Fibroblast of lung (primary cell): ENCODE measurements around the gene MAP3K10. TPM values are rescaled to one million over a fixed set of nuclear protein-coding genes. Genes with fewer than 3 reads are reported as not detected.

Experiments used
- DNase-seq, 2 donors: peaks; one replicate each; pipeline versions ENCODE4 v3.0.0 to v3.0.0-alpha.2; 2010; ENCODE audit warnings: low read depth in 2 of 2
- H2AFZ ChIP-seq: 2 replicates; pipeline ENCODE4 v1.5.1; 2012; ENCODE audit warnings: low read length, control low read depth, inconsistent platforms
- H3K27ac ChIP-seq: 2 replicates; pipeline ENCODE4 v1.5.1; 2011; ENCODE audit warnings: low read length, control low read depth; ENCODE audit not compliant: insufficient read depth
- H3K27me3 ChIP-seq: 2 replicates; pipeline ENCODE4 v1.5.1; 2011; ENCODE audit warnings: mild to moderate bottlenecking, low read length; ENCODE audit not compliant: control insufficient read depth, insufficient read depth
- H3K36me3 ChIP-seq: 2 replicates; pipeline ENCODE4 v1.5.1; 2011; ENCODE audit warnings: low read length; ENCODE audit not compliant: control insufficient read depth, insufficient read depth
- H3K4me1 ChIP-seq: 2 replicates; pipeline ENCODE4 v1.5.1; 2011; ENCODE audit warnings: low read length; ENCODE audit not compliant: control insufficient read depth, insufficient read depth; ENCODE audit errors: extremely low read depth
- H3K4me2 ChIP-seq: 2 replicates; pipeline ENCODE4 v1.5.1; 2011; ENCODE audit warnings: low read length, control low read depth; ENCODE audit not compliant: insufficient read depth; ENCODE audit errors: extremely low read depth
- H3K4me3 ChIP-seq, 4 experiments: fragments of 200-600 bp in 1 of 4; sonication (generic) in 1 of 4; replicated peaks in 1 of 4; 2 replicates each; pipeline ENCODE4 v1.5.1; 2011 to 2016; ENCODE audit warnings: low read length in 4 of 4, low read depth in 3 of 4, mild to moderate bottlenecking in 3 of 4, control low read depth in 2 of 4, inconsistent platforms in 1 of 4, mixed read lengths in 1 of 4; ENCODE audit not compliant: insufficient read depth in 1 of 4; ENCODE audit errors: control extremely low read depth in 1 of 4
- H3K79me2 ChIP-seq: 2 replicates; pipeline ENCODE4 v1.5.1; 2012; ENCODE audit warnings: mild to moderate bottlenecking, low read length, inconsistent platforms; ENCODE audit not compliant: control insufficient read depth, insufficient read depth
- H3K9ac ChIP-seq: 2 replicates; pipeline ENCODE4 v1.5.1; 2011; ENCODE audit warnings: mild to moderate bottlenecking, low read length, control low read depth; ENCODE audit not compliant: insufficient read depth
- H3K9me3 ChIP-seq: 2 replicates; pipeline ENCODE4 v1.5.1; 2012; ENCODE audit warnings: low read depth, low read length; ENCODE audit not compliant: control insufficient read depth, insufficient read depth
- H4K20me1 ChIP-seq: 2 replicates; pipeline ENCODE4 v1.5.1; 2011; ENCODE audit warnings: low read length; ENCODE audit not compliant: control insufficient read depth, insufficient read depth; ENCODE audit errors: extremely low read depth
- CTCF ChIP-seq, 2 donors: IDR thresholded peaks in 1 of 2; conservative IDR thresholded peaks in 1 of 2; 1 replicate in 1 of 2; 2 replicates in 1 of 2; pipeline ENCODE4 v1.5.1; 2011 to 2012; ENCODE audit warnings: low read length in 2 of 2, control low read depth in 1 of 2, inconsistent platforms in 1 of 2, low read depth in 1 of 2, mild to moderate bottlenecking in 1 of 2
- EZH2 ChIP-seq: IDR thresholded peaks from 2 replicates; pipeline ENCODE4 v1.5.1; 2012; ENCODE audit warnings: low read length, control low read depth, mild to moderate bottlenecking; ENCODE audit errors: missing control alignments
- polyA minus RNA-seq: library from RNA; depleted of rRNA, polyadenylated mRNA; stranded (reverse); fragments of >200 nt; gene quantifications from 2 replicates; pipeline ENCODE4 v1.2.3, GENCODE V29; 2011; ENCODE audit warnings: low replicate concordance
- polyA plus RNA-seq, 2 donors: library from polyadenylated mRNA; depleted of rRNA in 1 of 2; stranded (reverse) in 1 of 2; unstranded in 1 of 2; fragments of >200 nt; gene quantifications; 2 replicates each; pipeline ENCODE4 v1.2.1, GENCODE V29; 2011 to 2012; ENCODE audit warnings: missing spikeins in 1 of 2
- total RNA-seq: library from RNA; depleted of rRNA; stranded (reverse); fragments of >200 nt; gene quantifications from 2 replicates; pipeline ENCODE4 v1.2.1, GENCODE V29; 2014

The MAP3K10 gene
- total RNA-seq = 7.2 and 7.4 TPM in 2 replicates
- 1.9 and 2.7 TPM in 2 replicates for polyA plus RNA-seq
- polyA plus RNA-seq (2012) = 4.4 and 4.8 TPM in 2 replicates
- 3.1 and 3.7 TPM in 2 replicates for polyA minus RNA-seq

DNA sequence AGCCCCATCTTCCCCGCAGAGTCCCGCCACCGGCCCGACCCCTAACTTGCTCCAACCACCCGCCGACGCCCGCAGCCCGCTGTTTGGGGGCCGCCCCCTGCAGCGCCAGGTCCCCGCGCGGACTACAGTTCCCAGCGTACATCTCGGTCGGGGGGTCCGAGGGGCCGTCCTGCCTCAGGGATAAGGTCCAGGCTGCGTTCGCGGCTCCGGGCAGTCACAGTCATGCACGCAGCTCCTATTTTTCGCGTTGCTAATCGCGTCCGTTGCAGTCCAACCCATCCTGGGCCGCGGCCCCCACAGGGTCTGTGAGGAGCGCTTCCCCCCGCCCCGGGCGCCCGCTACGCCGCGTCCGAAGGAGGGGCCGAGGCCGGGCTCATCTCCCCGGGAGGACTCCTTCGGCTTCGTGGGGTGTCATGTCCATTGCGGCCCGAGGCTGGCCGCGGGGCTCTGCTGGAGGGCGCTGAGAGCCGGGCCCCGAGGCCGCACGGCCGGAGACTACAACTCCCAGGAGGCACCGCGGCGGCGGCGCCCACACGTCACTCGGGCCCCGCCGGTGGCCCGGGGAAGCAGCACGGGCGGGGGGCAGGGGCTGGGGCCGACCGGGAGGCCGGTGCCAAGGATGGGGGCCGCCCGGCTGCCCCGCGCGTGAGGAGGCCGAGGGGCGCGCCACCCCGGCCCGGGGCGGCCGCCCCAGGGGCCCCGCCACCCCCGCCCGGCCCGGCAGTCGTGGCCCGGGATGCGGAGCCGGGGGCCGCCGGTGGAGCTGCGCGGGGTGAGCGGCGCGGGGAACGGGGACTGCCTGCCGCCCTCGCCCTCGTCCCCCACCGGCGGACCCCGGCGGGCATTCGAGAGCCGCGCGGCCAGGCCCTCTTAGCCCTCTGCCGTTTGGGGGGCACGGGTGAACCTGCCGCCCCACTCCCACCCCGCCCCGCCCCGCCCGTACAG is at the start of gene MAP3K10:
TSS of gene MAP3K10 (plus strand) at position 536 of the 945 bp plus-strand sequence. CDS start 606 bp downstream, outside the sequence.
- DNase-seq = peak; percentile 61 to 67
- no peaks in the 10 kb centered on the region for H3K79me2 ChIP-seq
- H3K4me1 ChIP-seq = no peaks in the 10 kb centered on the region
- no peaks in the 10 kb centered on the region for H3K27me3 ChIP-seq
- peak within 1 kb of the TSS; percentile 98 for H2AFZ ChIP-seq
- TF ChIP-seq CTCF (conservative IDR thresholded peaks at IDR 0.05 in 1 of 2, IDR thresholded peaks at IDR 0.05 in 1 of 2; ENCODE audit: low read depth in 1 of 2, low read length in 2 of 2) = no peak
- TF ChIP-seq EZH2 = no peak
- no peaks in the 10 kb centered on the region for H4K20me1 ChIP-seq
- H3K9me3 ChIP-seq = no peaks in the 10 kb centered on the region
- peak within 1 kb of the TSS; percentile 88 for H3K27ac ChIP-seq
- H3K4me2 ChIP-seq = peak within 1 kb of the TSS; percentile 95
- H3K9ac ChIP-seq = peak within 1 kb of the TSS; percentile 76
- peak within 1 kb of the TSS; percentile 77 to 97 (median 90) for H3K4me3 ChIP-seq
- H3K36me3 ChIP-seq = no peaks in the 10 kb centered on the region

- H3K27ac ChIP-seq = no peak overlapping the region
- H3K4me3 ChIP-seq = no peak overlapping the region
- no peaks in the 10 kb centered on the region for H3K79me2 ChIP-seq
- peaks cover 4% of the 10 kb centered on the region for H3K27me3 ChIP-seq
- peak in 1 of 2 donors; percentile 34 for DNase-seq
- H3K9me3 ChIP-seq = no peaks in the 10 kb centered on the region
- TF ChIP-seq CTCF (conservative IDR thresholded peaks at IDR 0.05 in 1 of 2, IDR thresholded peaks at IDR 0.05 in 1 of 2; ENCODE audit: low read depth in 1 of 2, low read length in 2 of 2) = no peak
- TF ChIP-seq EZH2 = no peak
- H2AFZ ChIP-seq = no peak overlapping the region
- no peaks in the 10 kb centered on the region for H3K36me3 ChIP-seq
- H3K4me2 ChIP-seq = no peak overlapping the region
- H3K9ac ChIP-seq = no peak overlapping the region
- no peaks in the 10 kb centered on the region for H3K4me1 ChIP-seq
- H4K20me1 ChIP-seq = no peaks in the 10 kb centered on the region
Observed at GRCh38 chr19:40141551-40141950, 49.7 kb upstream of the MAP3K10 start.

- Histone ChIP-seq H2AFZ (no peak overlapping the region), H3K4me3 (no peak overlapping the region), H4K20me1 (no peaks in the 10 kb centered on the region), H3K27me3 (no peaks in the 10 kb centered on the region), H3K79me2 (no peaks in the 10 kb centered on the region), H3K4me2 (no peak overlapping the region), H3K4me1 (peaks cover 6% of the 10 kb centered on the region), H3K27ac (no peak overlapping the region), H3K36me3 (no peaks in the 10 kb centered on the region), H3K9me3 (no peaks in the 10 kb centered on the region), H3K9ac (no peak overlapping the region)
- peak in 1 of 2 donors; percentile 24 for DNase-seq
- TF ChIP-seq CTCF (conservative IDR thresholded peaks at IDR 0.05 in 1 of 2, IDR thresholded peaks at IDR 0.05 in 1 of 2; ENCODE audit: low read depth in 1 of 2, low read length in 2 of 2) = no peak
- no peak for TF ChIP-seq EZH2
Observed at GRCh38 chr19:40143612-40144011, 47.6 kb upstream of the MAP3K10 start.
